Measurements from ENCODE around the gene EXOSC9.

Gene EXOSC9

DNA sequence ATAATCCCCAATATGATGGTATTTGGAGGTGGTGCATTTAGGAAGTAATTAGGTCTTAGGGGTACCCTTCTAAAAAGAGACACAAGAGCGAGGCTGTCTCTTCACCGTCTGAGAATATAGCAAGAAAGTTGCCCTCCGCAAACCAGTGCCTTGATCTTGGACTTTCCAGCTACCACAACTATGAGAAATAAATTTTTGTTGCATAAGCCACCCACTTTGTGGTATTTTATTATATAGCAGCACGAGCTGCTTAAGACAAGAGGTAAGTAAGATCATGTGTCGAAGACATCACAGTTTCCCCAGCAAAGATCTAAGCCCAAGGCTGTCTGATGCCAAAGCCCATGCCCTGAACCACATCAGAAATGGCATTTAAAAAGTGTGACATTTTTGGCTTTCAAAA lies 9.6 kb upstream of the EXOSC9 start:
- no peaks in the 10 kb centered on the region for H4K20me1 ChIP-seq (ENCODE audit: insufficient read depth, low read length, poor library complexity, severe bottlenecking)
- H3F3A ChIP-seq (ENCODE audit: low read depth): no peaks in the 10 kb centered on the region
- peaks cover 9% of the 10 kb centered on the region for H3K27me3 ChIP-seq (ENCODE audit: insufficient read depth, low read length, poor library complexity, severe bottlenecking)
- H3K4me3 ChIP-seq (ENCODE audit: low read length, poor library complexity, severe bottlenecking): no peak overlapping the region
- H3K4me2 ChIP-seq (ENCODE audit: low read depth, low read length, poor library complexity, severe bottlenecking): no peak overlapping the region
- H3K4me1 ChIP-seq (ENCODE audit: insufficient read depth, low read length, poor library complexity, severe bottlenecking): no peaks in the 10 kb centered on the region
- H2AFZ ChIP-seq (ENCODE audit: low read length): no peak overlapping the region
- no peaks in the 10 kb centered on the region for H3K9me3 ChIP-seq (ENCODE audit: insufficient read depth, low read depth, low read length)
- H3K36me3 ChIP-seq (ENCODE audit: insufficient read depth, low read length): no peaks in the 10 kb centered on the region
- no peak for TF ChIP-seq EZH2phosphoT487 (IDR thresholded peaks at IDR 0.05; ENCODE audit: borderline replicate concordance)
- TF ChIP-seq, protein P1, sequence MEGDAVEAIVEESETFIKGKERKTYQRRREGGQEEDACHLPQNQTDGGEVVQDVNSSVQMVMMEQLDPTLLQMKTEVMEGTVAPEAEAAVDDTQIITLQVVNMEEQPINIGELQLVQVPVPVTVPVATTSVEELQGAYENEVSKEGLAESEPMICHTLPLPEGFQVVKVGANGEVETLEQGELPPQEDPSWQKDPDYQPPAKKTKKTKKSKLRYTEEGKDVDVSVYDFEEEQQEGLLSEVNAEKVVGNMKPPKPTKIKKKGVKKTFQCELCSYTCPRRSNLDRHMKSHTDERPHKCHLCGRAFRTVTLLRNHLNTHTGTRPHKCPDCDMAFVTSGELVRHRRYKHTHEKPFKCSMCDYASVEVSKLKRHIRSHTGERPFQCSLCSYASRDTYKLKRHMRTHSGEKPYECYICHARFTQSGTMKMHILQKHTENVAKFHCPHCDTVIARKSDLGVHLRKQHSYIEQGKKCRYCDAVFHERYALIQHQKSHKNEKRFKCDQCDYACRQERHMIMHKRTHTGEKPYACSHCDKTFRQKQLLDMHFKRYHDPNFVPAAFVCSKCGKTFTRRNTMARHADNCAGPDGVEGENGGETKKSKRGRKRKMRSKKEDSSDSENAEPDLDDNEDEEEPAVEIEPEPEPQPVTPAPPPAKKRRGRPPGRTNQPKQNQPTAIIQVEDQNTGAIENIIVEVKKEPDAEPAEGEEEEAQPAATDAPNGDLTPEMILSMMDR (conservative IDR thresholded peaks at IDR 0.05; ENCODE audit: low read length): no peak
- H3K9me2 ChIP-seq (replicated peaks; ENCODE audit: low read depth, low read length): no peaks in the 10 kb centered on the region
- no peak overlapping the region for H3K9ac ChIP-seq (ENCODE audit: low read depth, low read length, poor library complexity, severe bottlenecking)
- H3K79me2 ChIP-seq (ENCODE audit: insufficient read depth, low read length): no peaks in the 10 kb centered on the region

- Histone ChIP-seq H3K9ac (ENCODE audit: low read depth, low read length, poor library complexity, severe bottlenecking) (no peak overlapping the region), H3K27me3 (ENCODE audit: insufficient read depth, low read length, poor library complexity, severe bottlenecking) (peaks cover 11% of the 10 kb centered on the region), H3K4me1 (ENCODE audit: insufficient read depth, low read length, poor library complexity, severe bottlenecking) (no peaks in the 10 kb centered on the region), H3K4me2 (ENCODE audit: low read depth, low read length, poor library complexity, severe bottlenecking) (no peak overlapping the region), H3K79me2 (ENCODE audit: insufficient read depth, low read length) (no peaks in the 10 kb centered on the region), H3F3A (ENCODE audit: low read depth) (no peaks in the 10 kb centered on the region), H3K9me3 (ENCODE audit: insufficient read depth, low read depth, low read length) (no peaks in the 10 kb centered on the region), H3K4me3 (ENCODE audit: low read length, poor library complexity, severe bottlenecking) (no peak overlapping the region), H4K20me1 (ENCODE audit: insufficient read depth, low read length, poor library complexity, severe bottlenecking) (no peaks in the 10 kb centered on the region), H3K9me2 (replicated peaks; ENCODE audit: low read depth, low read length) (no peaks in the 10 kb centered on the region), H2AFZ (ENCODE audit: low read length) (no peak overlapping the region), H3K36me3 (ENCODE audit: insufficient read depth, low read length) (no peaks in the 10 kb centered on the region)
- TF ChIP-seq, protein P1 (conservative IDR thresholded peaks at IDR 0.05; ENCODE audit: low read length): no peak
- TF ChIP-seq EZH2phosphoT487 (IDR thresholded peaks at IDR 0.05; ENCODE audit: borderline replicate concordance): no peak
Observed at GRCh38 chr4:121792966-121793365, 8.2 kb upstream of the EXOSC9 start.

- Histone ChIP-seq H3K9me2 (replicated peaks; ENCODE audit: low read depth, low read length) (no peaks in the 10 kb centered on the region), H3K4me2 (ENCODE audit: low read depth, low read length, poor library complexity, severe bottlenecking) (no peak overlapping the region), H3K9me3 (ENCODE audit: insufficient read depth, low read depth, low read length) (no peaks in the 10 kb centered on the region), H3K79me2 (ENCODE audit: insufficient read depth, low read length) (no peaks in the 10 kb centered on the region), H3K4me3 (ENCODE audit: low read length, poor library complexity, severe bottlenecking) (no peak overlapping the region), H3K36me3 (ENCODE audit: insufficient read depth, low read length) (no peaks in the 10 kb centered on the region), H2AFZ (ENCODE audit: low read length) (no peak overlapping the region), H4K20me1 (ENCODE audit: insufficient read depth, low read length, poor library complexity, severe bottlenecking) (no peaks in the 10 kb centered on the region), H3K4me1 (ENCODE audit: insufficient read depth, low read length, poor library complexity, severe bottlenecking) (no peaks in the 10 kb centered on the region), H3K27me3 (ENCODE audit: insufficient read depth, low read length, poor library complexity, severe bottlenecking) (peaks cover 11% of the 10 kb centered on the region), H3F3A (ENCODE audit: low read depth) (no peaks in the 10 kb centered on the region), H3K9ac (ENCODE audit: low read depth, low read length, poor library complexity, severe bottlenecking) (no peak overlapping the region)
- TF ChIP-seq, protein P1 (conservative IDR thresholded peaks at IDR 0.05; ENCODE audit: low read length): no peak
- no peak for TF ChIP-seq EZH2phosphoT487 (IDR thresholded peaks at IDR 0.05; ENCODE audit: borderline replicate concordance)
Observed at GRCh38 chr4:121794505-121795188, 6.5 kb upstream of the EXOSC9 start.
